GM19099 (cell line): ENCODE measurements around the gene RABEP2.

Source experiments
- POLR2A ChIP-seq: IDR thresholded peaks from 3 replicates; pipeline ENCODE4 v1.6.1; 2011; ENCODE audit warnings: low read depth; ENCODE audit not compliant: insufficient read length; ENCODE audit errors: extremely low read depth

RABEP2 gene

DNA sequence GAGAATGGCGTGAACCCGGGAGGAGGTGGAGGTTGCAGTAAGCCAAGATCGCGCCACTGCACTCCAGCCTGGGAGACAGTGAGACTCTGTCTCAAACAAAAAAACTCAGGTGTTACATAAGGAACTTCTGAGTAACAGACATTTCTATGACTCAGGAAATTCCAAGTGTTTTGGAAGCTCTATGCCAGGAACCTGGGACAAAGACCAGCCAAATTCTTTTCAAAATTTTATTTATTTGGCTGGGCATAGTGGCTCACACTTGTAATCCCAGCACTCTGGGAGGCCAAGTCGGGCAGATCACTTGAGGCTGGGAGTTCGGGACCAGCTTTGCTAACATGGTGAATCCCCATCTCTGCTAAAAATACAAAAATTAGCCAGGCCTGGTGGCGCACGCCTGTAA, 66.6 kb downstream of the RABEP2 start:
- no peak for TF ChIP-seq POLR2A
